Anterior cingulate cortex (tissue), 58 donors: ENCODE results near the gene TJP3.

Source experiments
- DNase-seq, 58 donors: peaks; one replicate each; lab custom pipeline; 2025; lab: John Stamatoyannopoulos, UW

Gene TJP3

DNA sequence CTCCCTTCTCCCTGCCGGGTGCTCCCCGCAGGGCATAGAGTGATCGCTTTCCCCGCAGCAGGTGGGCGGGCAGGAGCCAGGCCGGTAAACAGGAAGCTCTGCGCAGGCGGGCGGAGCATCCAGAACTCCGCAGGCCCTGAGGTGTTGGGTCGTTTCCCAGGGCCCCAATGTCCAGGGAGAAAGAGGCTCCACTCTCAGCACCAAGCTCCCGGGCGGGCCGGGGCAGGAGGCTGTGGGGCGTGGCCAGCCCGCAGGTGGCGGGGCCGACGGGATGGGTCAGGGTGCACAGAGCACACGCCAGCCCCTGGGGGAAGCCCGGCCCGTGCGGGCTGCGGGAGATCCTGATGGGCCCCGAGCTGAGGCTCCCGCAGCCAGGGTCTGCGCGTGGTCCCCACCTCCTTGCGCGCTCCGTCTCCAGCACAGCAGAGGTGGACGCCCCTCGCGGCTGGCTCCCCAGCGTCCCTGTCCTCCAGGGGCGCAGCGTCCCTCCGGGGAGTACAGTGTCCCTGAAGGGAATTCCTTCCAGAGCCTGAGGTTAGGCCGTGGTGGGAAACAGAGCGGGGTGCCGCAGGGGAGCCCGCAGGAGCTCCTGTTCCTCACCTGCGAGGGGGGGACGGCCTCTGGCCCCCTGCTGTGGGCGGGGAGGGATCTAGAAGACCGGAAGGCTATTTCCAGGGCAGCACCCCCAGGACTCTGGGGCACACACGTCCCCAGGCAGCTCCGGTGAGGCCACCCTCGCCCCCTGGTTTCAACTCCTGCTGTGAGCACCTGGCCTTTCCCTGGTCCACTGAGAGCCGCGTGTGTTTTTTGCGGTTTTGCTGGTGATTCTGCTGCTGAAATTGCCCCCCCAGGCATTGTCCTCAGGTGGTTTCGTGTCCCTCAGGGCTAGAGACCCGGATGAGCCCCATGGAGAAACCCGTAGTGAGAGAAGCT is 20.1 kb upstream of the TJP3 start:
- DNase-seq = no peak

DNA sequence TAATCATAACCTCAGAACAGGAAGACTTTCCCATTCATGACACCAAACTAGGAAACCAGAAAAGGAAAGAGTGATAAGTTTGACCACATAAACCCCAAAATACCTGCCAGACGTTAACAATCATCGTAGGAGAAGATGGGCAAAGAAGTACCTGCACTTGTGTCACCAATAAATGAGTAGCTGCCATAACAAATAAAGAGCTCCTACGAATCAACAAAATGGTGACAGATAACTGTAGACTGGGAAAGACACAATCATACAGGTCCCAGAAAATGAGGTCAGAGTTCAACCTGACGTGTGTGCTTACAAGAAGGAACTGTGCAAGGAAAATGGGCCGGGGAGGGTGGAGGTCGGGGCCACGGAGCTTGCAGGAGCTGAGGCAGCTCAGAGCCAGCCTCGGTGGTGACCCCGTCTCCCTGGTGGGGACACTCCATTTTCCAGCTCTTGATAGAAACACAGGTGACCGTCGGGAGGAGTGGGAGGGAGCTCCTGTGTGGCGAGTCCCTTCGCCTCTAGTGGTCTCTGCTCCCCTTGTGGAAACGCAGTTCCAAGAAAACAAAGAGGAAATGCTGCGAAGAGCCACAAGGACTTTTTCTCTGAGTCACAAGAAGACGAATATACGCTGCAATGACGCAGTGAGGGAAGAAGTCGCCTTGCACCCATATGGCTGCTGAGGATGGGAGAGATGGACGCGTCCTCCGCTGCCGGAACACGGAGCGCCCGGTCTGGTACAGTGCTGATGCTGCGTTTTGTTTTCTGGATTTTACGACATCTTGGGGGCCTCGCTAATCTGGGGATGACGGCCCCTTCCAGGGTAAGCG is 17.4 kb upstream of the TJP3 start:
- DNase-seq = no peak

DNA sequence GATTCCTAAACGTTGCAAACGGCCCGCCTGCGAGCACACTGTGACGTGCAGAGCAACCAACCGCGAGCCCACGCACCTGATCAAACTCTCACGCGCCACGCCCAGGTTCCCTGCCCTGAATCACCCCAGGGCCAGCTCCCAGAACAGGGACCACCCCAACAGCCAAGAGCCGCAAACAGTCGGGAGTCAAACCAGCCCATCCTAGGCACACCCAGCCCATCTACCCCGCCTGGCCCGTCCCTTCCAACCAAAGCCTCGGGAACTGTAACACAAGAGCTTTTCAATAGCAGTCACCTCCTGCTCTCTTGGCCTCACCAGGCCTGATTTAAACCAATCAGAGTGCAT is 16.8 kb upstream of the TJP3 start:
- no peak for DNase-seq

DNA sequence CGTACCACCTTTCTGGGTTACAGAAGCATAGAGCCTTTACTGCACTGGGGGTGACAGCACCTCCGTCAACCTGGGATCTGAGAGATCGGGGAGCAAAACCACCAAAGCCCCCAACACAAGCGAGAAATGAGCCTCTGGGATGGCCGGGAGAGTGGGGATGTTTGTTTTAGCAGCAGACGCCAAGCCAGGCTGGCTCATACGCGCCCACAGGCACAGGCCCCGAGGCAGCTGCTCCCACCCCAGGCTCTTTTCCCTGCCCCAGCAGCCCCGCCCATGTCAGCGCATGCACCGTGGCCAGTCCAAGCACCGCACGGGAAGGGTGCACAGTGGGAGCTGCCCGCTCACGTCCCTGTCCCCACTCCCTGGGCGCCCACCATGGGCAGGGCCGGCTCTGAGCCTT is 16.5 kb upstream of the TJP3 start:
- DNase-seq = no peak

- DNase-seq = no peak
Observed at GRCh38 chr19:3692141-3693024, 15.8 kb upstream of the TJP3 start.

DNA sequence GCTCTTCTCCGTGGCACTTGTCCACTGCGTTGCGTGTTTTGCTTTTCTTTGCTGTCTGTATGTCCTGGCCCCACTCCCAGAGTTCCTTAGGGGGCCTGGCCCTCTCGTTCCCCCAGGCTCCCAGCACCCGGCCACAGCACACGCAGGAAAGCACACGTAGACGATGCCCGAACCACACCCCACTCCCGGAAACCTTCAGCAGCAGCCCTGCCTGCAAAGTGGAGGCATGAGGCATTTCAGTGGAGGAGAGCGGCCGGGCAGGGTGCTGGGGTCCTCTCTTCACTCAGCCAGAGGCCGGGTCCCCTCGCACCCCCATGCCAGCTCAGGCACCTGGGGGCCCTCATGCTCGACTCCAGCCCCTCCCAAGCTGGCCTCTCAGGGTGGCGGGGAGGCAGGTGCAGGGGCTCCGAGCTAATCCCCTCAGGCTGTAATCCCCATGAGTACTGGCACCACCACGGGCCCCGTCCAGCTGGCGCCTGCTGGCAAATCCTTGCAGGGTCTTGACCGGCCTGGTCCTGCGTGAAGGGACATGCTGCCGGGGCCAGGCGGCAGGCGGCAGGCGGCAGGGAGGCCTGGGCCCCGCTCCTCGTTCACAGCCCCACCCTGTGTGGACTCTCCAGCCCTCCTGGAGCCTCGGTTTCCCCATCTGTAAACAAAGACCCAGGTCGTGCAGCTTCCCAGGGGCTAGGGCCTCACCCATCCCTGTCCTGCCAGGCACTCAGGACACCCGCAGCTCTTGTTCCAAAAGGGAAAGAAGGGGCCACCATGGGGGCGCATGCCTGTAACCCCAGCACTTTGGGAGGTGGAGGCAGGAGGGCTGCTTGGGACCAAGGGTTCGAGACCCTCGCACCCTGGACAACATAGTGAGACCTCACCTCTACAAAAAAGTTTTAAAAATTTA is 14.9 kb upstream of the TJP3 start:
- no peak for DNase-seq

- no peak for DNase-seq
Observed at GRCh38 chr19:3694361-3695123, 13.6 kb upstream of the TJP3 start.

- no peak for DNase-seq
Observed at GRCh38 chr19:3695124-3695733, 13.0 kb upstream of the TJP3 start.

- no peak for DNase-seq
Observed at GRCh38 chr19:3695986-3696659, 12.1 kb upstream of the TJP3 start.

DNA sequence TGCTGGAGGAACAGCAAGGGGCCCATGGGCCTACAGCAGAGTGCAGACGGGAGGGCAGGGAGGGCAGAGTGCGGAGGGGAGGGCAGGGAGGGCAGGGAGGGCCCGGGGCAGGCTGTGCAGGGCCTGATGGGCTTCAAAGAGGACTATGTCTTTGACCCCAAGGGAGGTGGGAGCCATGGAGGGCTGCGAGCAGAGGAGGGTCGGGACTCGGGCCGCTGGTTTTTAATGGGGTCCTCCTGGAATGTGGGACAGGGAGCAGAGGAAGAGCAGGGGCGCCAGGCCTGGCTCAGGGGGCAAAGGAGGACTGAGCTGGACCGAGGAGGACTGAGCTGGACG is 11.6 kb upstream of the TJP3 start:
- DNase-seq = no peak

GRCh38 chr19:3697094-3697493 is 11.1 kb upstream of the TJP3 start:
- no peak for DNase-seq

DNA sequence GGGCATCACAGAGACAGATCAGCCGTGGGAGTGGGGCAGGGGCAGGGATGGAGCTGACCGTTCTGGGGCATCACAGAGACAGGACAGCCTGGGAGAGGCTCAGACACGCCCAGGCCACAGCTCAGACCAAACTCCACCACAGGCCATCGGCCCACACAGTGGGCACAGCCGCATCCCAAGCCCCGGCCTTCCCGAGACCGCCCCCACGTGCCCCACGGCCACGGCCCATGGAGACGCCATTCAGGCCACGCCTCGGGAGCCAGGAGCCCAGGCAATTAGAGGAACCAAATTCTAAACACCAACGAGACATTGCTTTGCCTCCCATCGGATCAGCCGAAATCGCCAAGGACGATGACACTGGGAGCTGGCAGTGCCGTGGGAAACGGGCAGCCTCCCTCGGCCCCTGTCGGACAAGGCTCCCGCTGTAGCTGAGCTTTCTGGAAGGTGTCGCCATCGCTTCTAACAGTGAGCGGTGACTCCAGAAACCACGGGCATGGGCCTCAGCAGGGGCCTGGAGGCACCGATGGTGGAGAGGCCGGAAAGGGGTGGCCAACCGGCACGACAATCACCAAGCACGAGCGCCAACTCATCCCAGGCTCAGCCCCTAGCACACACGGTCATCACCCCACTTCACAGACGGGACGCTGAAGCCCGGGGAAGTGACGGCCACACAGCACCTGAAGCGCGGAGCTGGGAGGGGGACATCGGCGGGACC is 10.4 kb upstream of the TJP3 start:
- no peak for DNase-seq

DNA sequence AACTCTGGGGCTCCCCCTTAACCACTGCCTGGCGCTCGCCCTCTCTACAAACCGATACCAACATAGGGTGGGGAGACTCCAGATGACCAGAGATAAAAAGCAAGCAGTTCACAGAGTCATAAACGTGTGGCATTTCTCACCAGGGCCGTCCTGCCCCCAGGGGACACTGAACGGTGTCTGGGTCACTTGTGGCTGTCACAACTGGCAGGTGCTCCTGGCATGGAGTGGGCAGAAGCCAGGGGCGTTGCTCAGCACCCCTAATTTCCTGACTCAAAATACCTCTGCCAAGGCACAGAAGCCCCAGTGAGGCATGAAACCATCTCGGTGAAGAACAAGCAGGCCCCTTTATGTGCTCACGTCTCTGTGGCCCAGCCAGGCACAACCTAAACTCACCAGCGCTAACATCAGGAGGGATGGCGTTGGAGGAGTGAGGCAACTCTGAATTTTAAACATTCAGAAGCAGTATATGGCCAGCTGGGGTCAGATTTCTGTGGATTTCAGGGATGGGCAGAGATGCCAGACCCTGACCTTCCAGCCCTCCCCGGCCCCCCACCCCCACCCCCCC is 9.7 kb upstream of the TJP3 start:
- DNase-seq = no peak

- peak in 52 of 58 donors; percentile 8 to 77 (median 38) for DNase-seq
Observed at GRCh38 chr19:3698974-3699740, 9.0 kb upstream of the TJP3 start.

DNA sequence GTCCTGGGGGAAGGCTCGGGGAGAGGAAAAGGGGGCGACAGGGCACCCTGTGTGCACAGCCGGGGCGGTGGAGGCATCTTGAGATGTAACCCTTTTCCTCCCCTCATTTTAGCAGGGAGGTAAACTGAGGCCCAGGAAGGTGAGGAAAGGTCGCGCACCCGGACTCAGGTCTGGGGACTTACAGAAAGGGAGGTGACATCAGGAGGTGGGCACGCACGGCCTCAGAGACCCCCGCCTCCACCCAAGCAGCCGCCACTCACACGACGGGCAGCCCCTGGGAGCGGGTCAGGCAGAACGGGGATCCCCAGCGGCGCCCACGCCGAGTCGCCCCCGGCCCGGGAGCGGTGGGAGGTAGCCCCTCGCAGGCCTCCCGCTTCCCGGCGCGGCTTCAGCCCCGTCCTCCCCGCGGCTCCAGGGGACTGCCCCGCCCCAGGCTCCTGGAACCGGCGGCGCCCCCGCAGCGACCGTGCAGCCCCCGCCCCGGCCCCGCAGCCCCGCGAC is 8.4 kb upstream of the TJP3 start:
- DNase-seq = no peak
